Skin of body (tissue), 2 donors: ENCODE results near the gene AP3S2. TPM values are rescaled to one million over a fixed set of nuclear protein-coding genes. Genes with fewer than 3 reads are reported as not detected.
"Not testable (repeated sequence)": the region's sequence is repeated elsewhere in the genome, so short reads cannot be mapped to it uniquely, and the experiment has no call there.

ENCODE experiments used
- DNase-seq: peaks from one replicate; lab custom pipeline; 2025; lab: John Stamatoyannopoulos, UW
- total RNA-seq: library from RNA; depleted of rRNA; stranded (reverse); fragments of >200 nt; gene quantifications from one replicate; pipeline ENCODE4 v1.2.3, GENCODE V29; 2014

AP3S2 gene
- total RNA-seq: 34.5 TPM

- peak; percentile 93 for DNase-seq
Observed at GRCh38 chr15:89893696-89894447, at the start of gene AP3S2. AP3S2 (minus strand) TSS chr15:89893994; CDS start chr15:89893949, 45 bp downstream.

- no peak for DNase-seq
Observed at GRCh38 chr15:89939910-89940309, 46.1 kb upstream of the AP3S2 start.

- DNase-seq: not testable (repeated sequence)
Observed at GRCh38 chr15:89939377-89939776, 45.6 kb upstream of the AP3S2 start.

- no peak for DNase-seq
Observed at GRCh38 chr15:89937365-89938350, 43.9 kb upstream of the AP3S2 start.

DNA sequence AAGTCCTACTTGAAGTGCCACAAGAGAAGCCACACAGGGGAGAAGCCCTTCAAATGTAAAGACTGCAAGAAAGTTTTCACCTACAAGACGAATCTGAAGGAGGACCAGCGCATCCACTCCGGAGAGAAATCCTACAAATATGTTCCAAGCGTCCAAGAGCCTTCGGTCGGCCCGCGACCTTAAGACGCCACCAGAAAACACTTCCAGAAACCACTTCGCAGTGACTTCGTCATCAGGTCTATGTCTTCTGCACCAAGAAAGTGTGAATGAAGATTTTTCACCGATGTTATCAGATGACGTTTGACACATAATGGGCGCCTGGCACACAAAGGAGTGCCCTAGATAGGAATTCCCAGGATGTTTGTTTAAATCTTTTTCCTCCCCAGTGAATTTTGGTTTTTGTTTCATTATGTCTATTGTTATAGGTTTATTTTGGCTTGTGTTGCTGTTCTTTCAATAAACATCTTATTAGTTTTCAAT, 43.0 kb upstream of the AP3S2 start:
- DNase-seq: no peak

DNA sequence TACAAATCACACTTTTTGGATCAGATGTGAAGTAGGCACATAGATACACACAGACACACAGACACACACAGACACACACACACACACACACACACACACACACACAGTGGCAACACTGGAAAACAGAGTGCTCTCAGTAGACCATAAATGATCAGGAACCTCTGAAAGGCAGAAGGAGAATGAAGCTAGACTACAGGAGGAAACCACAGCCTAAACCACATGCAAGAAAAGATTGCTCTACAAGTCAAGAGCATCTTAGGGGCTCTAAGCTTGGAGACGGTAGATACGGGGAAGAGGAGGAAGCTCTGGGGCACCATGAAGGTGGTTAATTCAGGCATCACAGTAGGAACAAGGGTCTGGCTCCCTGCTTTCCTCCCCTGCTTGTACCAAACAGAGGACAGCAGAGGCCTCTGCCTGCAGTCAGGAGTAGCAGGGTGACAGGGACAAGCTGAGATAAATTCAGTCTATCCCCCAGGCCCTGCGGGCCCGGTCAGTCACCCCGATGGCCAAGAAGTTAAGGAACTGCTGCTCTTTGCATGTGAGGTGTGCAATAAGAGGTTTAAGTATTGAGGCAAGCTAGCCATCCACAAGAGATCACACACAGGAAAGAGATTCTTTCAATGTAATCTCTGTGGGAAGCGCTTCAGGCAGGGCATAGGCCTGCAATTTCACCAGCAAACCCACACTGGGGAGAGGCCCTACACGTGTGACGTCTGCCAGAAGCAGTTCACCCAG, 42.4 kb upstream of the AP3S2 start:
- DNase-seq: no peak

DNA sequence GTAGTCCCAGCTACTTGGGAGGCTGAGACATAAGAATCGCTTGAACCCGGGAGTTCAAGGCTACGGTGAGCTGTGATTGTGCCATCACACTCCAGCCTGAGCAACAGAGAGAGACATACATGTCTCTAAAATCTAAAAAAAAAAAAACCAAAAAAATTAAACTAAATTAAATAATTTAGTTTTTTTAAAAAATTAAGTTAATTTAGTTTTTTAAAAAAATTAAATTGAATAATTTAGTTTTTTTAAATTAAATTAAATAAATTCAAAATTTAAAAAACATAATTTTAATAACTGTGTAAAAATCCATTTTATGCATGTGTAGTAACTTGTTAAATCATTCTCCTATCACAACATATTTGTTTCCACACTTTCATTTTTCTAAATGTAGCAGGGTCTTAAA, 39.1 kb upstream of the AP3S2 start:
- no peak for DNase-seq

GRCh38 chr15:89928421-89928820, 34.6 kb upstream of the AP3S2 start:
- no peak for DNase-seq

- no peak for DNase-seq
Observed at GRCh38 chr15:89926158-89926557, 32.4 kb upstream of the AP3S2 start.

- no peak for DNase-seq
Observed at GRCh38 chr15:89917442-89918101, 23.8 kb upstream of the AP3S2 start.

DNA sequence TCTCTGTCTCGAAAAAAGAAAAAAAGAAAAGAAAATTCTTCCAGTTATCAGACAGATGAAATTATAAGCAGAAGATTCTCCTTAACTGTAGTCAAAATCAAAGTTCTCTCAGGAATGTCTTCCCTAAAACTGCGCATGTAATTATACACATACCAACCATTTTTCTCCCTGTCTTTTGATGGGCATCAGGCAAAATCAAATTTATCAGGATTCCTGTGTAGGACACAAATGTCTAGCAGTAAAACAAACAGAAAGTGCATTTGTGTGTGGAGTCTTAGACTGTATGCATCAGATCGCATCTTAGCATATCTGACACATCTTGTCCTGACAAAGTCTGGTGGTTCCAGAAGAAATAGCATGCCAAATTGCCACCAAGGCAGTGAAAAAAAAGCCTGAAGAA, 22.9 kb upstream of the AP3S2 start:
- DNase-seq: no peak

GRCh38 chr15:89912674-89913396, 19.0 kb upstream of the AP3S2 start, which contains the start of gene ARPIN:
ARPIN (minus strand) TSS chr15:89912952; CDS start chr15:89912835, 117 bp downstream.
- DNase-seq: no peak

DNA sequence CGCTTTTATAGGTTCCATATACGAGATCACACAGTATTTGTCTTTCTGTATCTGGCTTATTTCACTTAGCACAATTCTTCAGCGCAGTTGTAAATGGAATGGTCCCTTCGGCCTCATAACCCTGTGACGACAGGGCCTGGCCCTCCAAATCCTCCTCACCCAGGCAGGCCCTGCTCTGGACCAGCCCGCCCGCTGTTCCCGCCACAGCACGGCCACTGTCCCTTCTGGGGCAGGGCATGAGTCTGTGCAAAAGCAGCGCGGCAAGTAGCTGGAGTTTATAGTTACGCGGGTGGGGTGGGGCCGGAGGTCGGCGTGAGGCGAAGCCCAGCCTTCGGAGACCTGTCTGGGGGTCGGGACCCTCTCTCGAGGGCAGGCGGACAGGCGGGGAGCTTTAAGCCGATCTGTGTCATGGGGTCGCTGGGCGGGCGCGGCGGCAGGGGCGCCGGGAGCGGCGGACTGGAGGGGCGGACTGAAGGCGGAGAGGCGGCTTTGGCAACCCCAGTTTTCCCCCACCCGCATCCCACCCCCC, 18.4 kb upstream of the AP3S2 start:
- no peak for DNase-seq

- no peak for DNase-seq
Observed at GRCh38 chr15:89910891-89911626, 17.3 kb upstream of the AP3S2 start.

DNA sequence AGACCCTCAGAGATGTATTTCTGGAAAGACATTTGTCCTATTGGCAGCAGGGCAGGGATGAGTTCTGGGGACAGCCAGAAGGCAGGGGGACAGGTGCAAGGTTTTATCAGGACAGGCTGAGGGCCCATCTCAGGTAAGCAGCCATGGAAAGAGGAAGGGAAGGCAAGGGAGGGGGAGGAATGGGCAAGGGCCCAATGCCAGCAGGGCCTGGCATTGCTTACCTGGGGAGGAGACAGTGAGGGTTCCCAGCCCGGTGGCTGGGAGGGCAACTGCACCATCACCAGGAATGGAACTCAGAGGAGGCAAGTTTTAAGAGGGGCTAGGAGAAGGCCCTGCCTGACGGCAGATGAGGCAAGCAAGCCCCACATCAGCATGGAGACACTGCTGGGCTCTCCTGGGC, 15.8 kb upstream of the AP3S2 start:
- no peak for DNase-seq

DNA sequence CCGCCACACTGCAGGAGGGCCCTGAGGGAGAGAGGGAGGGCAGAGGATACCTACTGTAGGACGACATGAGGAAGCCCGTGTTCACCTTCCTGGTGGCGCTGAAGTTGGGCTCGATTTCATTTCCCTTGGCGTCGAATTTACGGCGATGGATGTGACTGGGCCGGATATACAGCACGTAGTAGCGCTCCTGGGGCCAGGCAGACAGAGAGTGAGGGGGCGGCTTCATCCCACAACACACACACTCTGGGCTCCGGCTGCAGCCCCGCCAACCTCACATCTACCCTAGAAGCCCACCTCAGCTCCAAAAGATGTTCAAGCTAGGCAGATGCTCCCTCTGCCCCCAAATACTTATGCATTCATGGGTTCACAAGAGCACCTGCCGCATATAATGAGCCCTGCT, 14.4 kb upstream of the AP3S2 start:
- no peak for DNase-seq

DNA sequence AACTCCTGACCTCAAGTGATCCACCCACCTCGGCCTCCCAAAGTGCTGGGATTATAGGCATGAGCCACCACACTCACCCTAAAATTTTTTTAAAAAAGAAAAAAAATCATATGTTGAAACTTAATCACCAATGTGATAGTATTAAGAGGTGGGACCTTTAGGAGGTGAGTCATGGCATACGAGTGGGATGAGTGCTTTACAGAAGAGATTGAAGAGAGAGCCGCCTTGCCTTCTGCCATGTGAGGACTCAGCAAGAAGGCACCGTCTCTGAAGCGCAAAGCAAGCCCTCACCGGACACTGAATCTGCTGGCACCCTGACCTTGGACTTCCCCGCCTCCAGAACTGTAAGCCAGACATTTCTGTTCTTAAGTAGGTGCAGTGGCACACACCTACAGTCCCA, 13.5 kb upstream of the AP3S2 start:
- DNase-seq: no peak

DNA sequence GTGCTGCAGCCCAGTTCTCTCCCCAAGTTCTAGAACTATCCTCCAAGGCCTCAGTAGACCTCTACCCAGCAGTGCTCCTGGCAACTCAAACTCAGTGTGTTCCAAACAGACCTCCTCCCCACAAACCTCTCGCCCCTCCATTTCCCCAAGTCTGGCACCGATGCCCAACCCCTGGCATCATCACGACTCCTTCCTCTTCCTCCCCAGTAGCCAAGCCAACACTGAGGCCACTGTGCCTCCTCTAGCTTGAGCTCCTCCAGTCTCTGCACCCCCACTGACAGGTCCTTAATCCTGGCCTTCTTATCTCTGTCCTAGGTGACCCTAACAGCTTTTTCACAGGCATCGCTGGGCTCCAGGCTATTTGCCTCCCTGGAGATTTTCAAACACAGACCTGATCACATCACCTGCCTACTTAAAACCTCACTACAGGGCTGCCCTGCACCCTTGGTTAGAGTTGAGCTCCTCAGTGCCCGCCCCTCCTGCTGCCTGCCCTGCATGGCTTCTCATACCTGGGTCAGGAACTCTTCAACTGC, 12.1 kb upstream of the AP3S2 start:
- DNase-seq: no peak

GRCh38 chr15:89904519-89904918, 10.7 kb upstream of the AP3S2 start:
- no peak for DNase-seq
